GM12878 (cell line): ENCODE measurements around the gene FLT1.

Source experiments
- FOXM1 ChIP-seq: IDR thresholded peaks from 2 replicates; pipeline ENCODE4 v1.6.1; 2012; ENCODE audit warnings: low read depth, mild to moderate bottlenecking, inconsistent platforms, low read length, moderate library complexity
- GATAD2B ChIP-seq: fragments of 450-650 bp; conservative IDR thresholded peaks from 2 replicates; pipeline ENCODE4 v1.6.1; 2017; ENCODE audit warnings: low read depth, mild to moderate bottlenecking, moderate library complexity
- RBBP5 ChIP-seq: fragments of 200-600 bp; sonication (generic); conservative IDR thresholded peaks from 2 replicates; pipeline ENCODE4 v1.6.1; 2016
- TAF1 ChIP-seq: IDR thresholded peaks from 2 replicates; pipeline ENCODE4 v1.6.1; 2011; ENCODE audit warnings: mild to moderate bottlenecking, low read depth, low read length, borderline replicate concordance

DNA sequence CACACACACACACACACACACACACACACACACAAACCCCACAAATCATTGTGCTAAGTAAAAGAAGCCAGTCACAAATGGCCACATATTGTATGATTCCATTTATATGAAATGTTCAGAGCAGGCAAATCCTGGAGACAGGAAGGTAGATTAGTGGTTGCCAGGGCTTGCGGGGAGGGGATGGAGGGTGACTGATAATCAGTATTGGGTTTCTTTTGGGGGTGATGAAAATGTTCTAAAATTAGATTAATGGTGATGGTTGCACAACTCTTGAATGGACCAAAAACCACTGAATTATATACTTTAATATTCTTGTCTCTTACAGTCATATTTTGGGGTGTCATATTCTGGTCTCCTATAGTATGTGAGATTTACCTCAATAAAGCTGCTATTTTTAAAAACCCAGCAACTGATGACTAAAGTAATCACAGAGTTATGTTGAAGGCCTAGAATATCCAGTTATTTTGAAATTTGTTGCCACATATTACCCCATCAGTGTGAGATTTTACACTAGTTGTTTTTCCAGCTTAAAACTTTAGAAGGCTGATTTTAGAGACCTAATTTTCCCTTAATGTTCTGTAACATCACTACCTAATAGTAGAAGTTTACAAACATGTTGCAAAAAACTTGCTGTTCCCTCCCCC is 20.3 kb downstream of the FLT1 start:
- no peak for TF ChIP-seq TAF1
- no peak for TF ChIP-seq GATAD2B
- no peak for TF ChIP-seq RBBP5
- no peak for TF ChIP-seq FOXM1
